IMR-90 (cell line): ENCODE results near the gene GLCCI1. TPM values are rescaled to one million over a fixed set of nuclear protein-coding genes. Genes with fewer than 3 reads are reported as not detected.

Source experiments
- ATAC-seq: fragments of 200-7000 bp; cut with Tn5 transposase; 2 replicates; pipeline ENCODE4 v1.9.1; 2020; ENCODE audit warnings: low read depth, mild to moderate bottlenecking, moderate library complexity
- BruUV-seq: library from RNA; stranded (reverse); fragments of 400-500 nt; replicated peaks from 2 replicates; lab custom pipeline; 2021; lab: Mats Ljungman, UMichigan
- CTCF ChIA-PET: fragments of 300-600 bp; formaldehyde crosslinking; extraction: SDS; loops from one replicate; lab custom pipeline; 2021; ENCODE audit warnings: antibody characterized with exemption; lab: Yijun Ruan, JAX
- POLR2A ChIA-PET: fragments of 300-600 bp; sonication (Branson Sonifier 250); formaldehyde crosslinking; loops from one replicate; lab custom pipeline; 2022; ENCODE audit warnings: antibody characterized with exemption; ENCODE audit not compliant: unreplicated experiment; lab: Charles Lee
- DNase-seq: peaks from one replicate; pipeline ENCODE4 v3.0.0; 2013
- H2AFZ ChIP-seq: replicated peaks from 2 replicates; pipeline ENCODE3; 2013; ENCODE audit warnings: low read length, mild to moderate bottlenecking; ENCODE audit not compliant: poor library complexity
- H2AK5ac ChIP-seq: 2 replicates; pipeline ENCODE4 v1.6.1; 2013; ENCODE audit warnings: low read depth, low read length, inconsistent platforms
- H2AK9ac ChIP-seq: replicated peaks from 2 replicates; pipeline ENCODE3; 2013; ENCODE audit warnings: mild to moderate bottlenecking, low read depth, low read length, moderate library complexity; ENCODE audit not compliant: poor library complexity
- H2BK120ac ChIP-seq: 2 replicates; pipeline ENCODE4 v1.6.1; 2013; ENCODE audit warnings: low read depth, low read length, inconsistent platforms
- H2BK15ac ChIP-seq: 3 replicates; pipeline ENCODE4 v1.6.1; 2013; ENCODE audit warnings: low read depth, low read length, inconsistent platforms
- H2BK20ac ChIP-seq: 2 replicates; pipeline ENCODE4 v1.6.1; 2013; ENCODE audit warnings: low read depth, mild to moderate bottlenecking, inconsistent platforms, low read length, moderate library complexity
- H2BK5ac ChIP-seq: 2 replicates; pipeline ENCODE4 v1.6.1; 2013; ENCODE audit warnings: mild to moderate bottlenecking, low read depth, low read length, inconsistent platforms; ENCODE audit not compliant: poor library complexity, severe bottlenecking
- H3K14ac ChIP-seq: replicated peaks from 2 replicates; pipeline ENCODE4 v1.6.1; 2013; ENCODE audit warnings: low read depth, low read length, inconsistent platforms
- H3K18ac ChIP-seq: 2 replicates; pipeline ENCODE4 v1.6.1; 2013; ENCODE audit warnings: low read depth, low read length, control low read depth
- H3K23ac ChIP-seq: 2 replicates; pipeline ENCODE4 v1.6.1; 2013; ENCODE audit warnings: low read depth, low read length, inconsistent platforms
- H3K27ac ChIP-seq: 2 replicates; pipeline ENCODE4 v1.5.1; 2013; ENCODE audit warnings: mild to moderate bottlenecking, control low read depth, low read length; ENCODE audit not compliant: insufficient read depth
- H3K27me3 ChIP-seq: 2 replicates; pipeline ENCODE4 v1.6.1; 2013; ENCODE audit warnings: low read length; ENCODE audit not compliant: control insufficient read depth, insufficient read depth
- H3K36me3 ChIP-seq: 2 replicates; pipeline ENCODE4 v1.6.1; 2013; ENCODE audit warnings: low read length, mixed read lengths; ENCODE audit not compliant: control insufficient read depth, insufficient read depth
- H3K4ac ChIP-seq: 2 replicates; pipeline ENCODE4 v1.6.1; 2013; ENCODE audit warnings: low read depth, low read length, inconsistent platforms
- H3K4me1 ChIP-seq: 2 replicates; pipeline ENCODE4 v1.6.1; 2013; ENCODE audit warnings: low read length, mixed read lengths; ENCODE audit not compliant: control insufficient read depth, insufficient read depth
- H3K4me2 ChIP-seq: 2 replicates; pipeline ENCODE4 v1.6.1; 2013; ENCODE audit warnings: low read depth, mild to moderate bottlenecking, control low read depth, low read length, moderate library complexity
- H3K4me3 ChIP-seq: 2 replicates; pipeline ENCODE4 v1.5.1; 2013; ENCODE audit warnings: low read depth, mild to moderate bottlenecking, control low read depth, low read length, moderate library complexity; ENCODE audit not compliant: insufficient read depth
- H3K56ac ChIP-seq: 2 replicates; pipeline ENCODE4 v1.6.1; 2013; ENCODE audit warnings: low read length, inconsistent platforms; ENCODE audit not compliant: insufficient read depth; ENCODE audit errors: extremely low read depth
- H3K79me1 ChIP-seq, 2 experiments: 2 replicates each; pipeline ENCODE4 v1.6.1; 2013; ENCODE audit warnings: low read length in 2 of 2, inconsistent platforms in 1 of 2, low read depth in 1 of 2
- H3K9ac ChIP-seq: 2 replicates; pipeline ENCODE4 v1.6.1; 2013; ENCODE audit warnings: low read depth, low read length, control low read depth
- H3K9me1 ChIP-seq: 2 replicates; pipeline ENCODE4 v1.6.1; 2013; ENCODE audit warnings: low read length, inconsistent platforms; ENCODE audit not compliant: insufficient read depth
- H3K9me3 ChIP-seq: 2 replicates; pipeline ENCODE4 v1.6.1; 2013; ENCODE audit warnings: low read length; ENCODE audit not compliant: control insufficient read depth, insufficient read depth
- H4K20me1 ChIP-seq: 2 replicates; pipeline ENCODE4 v1.6.1; 2013; ENCODE audit warnings: low read length, inconsistent platforms; ENCODE audit not compliant: insufficient read depth
- H4K5ac ChIP-seq: 2 replicates; pipeline ENCODE4 v1.6.1; 2013; ENCODE audit warnings: mild to moderate bottlenecking, low read depth, low read length, control low read depth
- H4K8ac ChIP-seq, 2 experiments: 2 replicates each; pipeline ENCODE4 v1.6.1; 2013; ENCODE audit warnings: low read depth in 2 of 2, low read length in 2 of 2, control low read depth in 1 of 2, inconsistent platforms in 1 of 2
- H4K91ac ChIP-seq: 2 replicates; pipeline ENCODE4 v1.6.1; 2013; ENCODE audit warnings: low read depth, low read length, inconsistent platforms; ENCODE audit not compliant: insufficient read depth
- BHLHE40 ChIP-seq: fragments of 150-350 bp; IDR thresholded peaks from 2 replicates; pipeline ENCODE4 v1.6.1; 2016; ENCODE audit warnings: mild to moderate bottlenecking, low read depth, low read length
- CEBPB ChIP-seq: IDR thresholded peaks from 2 replicates; pipeline ENCODE4 v1.6.1; 2012; ENCODE audit warnings: low read depth, low read length, improper control_type of control experiment
- CHD1 ChIP-seq: IDR thresholded peaks from 2 replicates; pipeline ENCODE4 v1.6.1; 2012; ENCODE audit warnings: low read depth, low read length, improper control_type of control experiment
- CTCF ChIP-seq: conservative IDR thresholded peaks from 2 replicates; pipeline ENCODE4 v1.5.1; 2012; ENCODE audit warnings: mild to moderate bottlenecking, low read depth, low read length, improper control_type of control experiment
- ELK1 ChIP-seq: fragments of 150-350 bp; IDR thresholded peaks from 2 replicates; pipeline ENCODE4 v1.6.1; 2016; ENCODE audit warnings: low read depth, mild to moderate bottlenecking, low read length, moderate library complexity, borderline replicate concordance
- MAFK ChIP-seq: IDR thresholded peaks from 2 replicates; pipeline ENCODE4 v1.6.1; 2012; ENCODE audit warnings: low read depth, low read length, improper control_type of control experiment
- MXI1 ChIP-seq: IDR thresholded peaks from 2 replicates; pipeline ENCODE4 v1.6.1; 2012; ENCODE audit warnings: low read depth, mild to moderate bottlenecking, low read length, moderate library complexity, borderline replicate concordance
- POLR2A ChIP-seq: IDR thresholded peaks from 2 replicates; pipeline ENCODE4 v1.6.1; 2012; ENCODE audit warnings: mild to moderate bottlenecking, low read depth, low read length
- RAD21 ChIP-seq: IDR thresholded peaks from 2 replicates; pipeline ENCODE4 v1.6.1; 2012; ENCODE audit warnings: low read length, improper control_type of control experiment
- SMC3 ChIP-seq: fragments of 150-350 bp; IDR thresholded peaks from 2 replicates; pipeline ENCODE4 v1.6.1; 2016; ENCODE audit warnings: low read depth, mild to moderate bottlenecking, antibody characterized with exemption, low read length, moderate library complexity
- WGBS, 2 experiments: methylation state at CpG; one replicate each; pipeline versions ENCODE4 v1.1.5 to v1.1.7; 2013; ENCODE audit warnings: missing lambda C conversion rate in 2 of 2; ENCODE audit not compliant: insufficient read length in 1 of 2; ENCODE audit errors: extremely low coverage in 2 of 2; 5-methylcytosine and 5-hydroxymethylcytosine counted together
- dilution Hi-C: fragments of 300-500 bp; cut with HindIII; formaldehyde crosslinking; loops from one replicate; pipeline ENCODE4 v1.14.3; 2018; ENCODE audit warnings: low sequenced_read_pairs; ENCODE audit not compliant: unreplicated experiment
- in situ Hi-C: fragments of 300-500 bp; cut with MboI; formaldehyde crosslinking; loops from 3 replicates; pipeline ENCODE4 v1.14.3; 2019; ENCODE audit warnings: low sequenced_read_pairs, inconsistent platforms, mixed read lengths
- intact Hi-C: fragments of 100-400 bp; cut with micrococcal nuclease; formaldehyde crosslinking; loops from 2 replicates; pipeline ENCODE4 v1.10.0; 2022
- polyA plus RNA-seq, 3 experiments: library from polyadenylated mRNA; depleted of rRNA; stranded (reverse); fragments of >200 nt; gene quantifications; 2 replicates each; pipeline ENCODE4 v1.2.3, GENCODE V29; 2012; ENCODE audit warnings: low replicate concordance in 1 of 3
- total RNA-seq: library from RNA; depleted of rRNA; stranded (reverse); fragments of >200 nt; gene quantifications from 2 replicates; pipeline ENCODE4 v1.2.3, GENCODE V29; 2012
- TF ChIP-seq, protein P1 (sequence below): fragments of 150-350 bp; IDR thresholded peaks from 2 replicates; pipeline ENCODE4 v1.6.1; 2017; ENCODE audit warnings: mild to moderate bottlenecking, antibody characterized with exemption, low read length, low read depth

Gene GLCCI1
- total and polyA plus RNA-seq, 2 of the 4 experiments (the other 2 are of a cell fraction): 4.1 to 6.2 TPM

DNA sequence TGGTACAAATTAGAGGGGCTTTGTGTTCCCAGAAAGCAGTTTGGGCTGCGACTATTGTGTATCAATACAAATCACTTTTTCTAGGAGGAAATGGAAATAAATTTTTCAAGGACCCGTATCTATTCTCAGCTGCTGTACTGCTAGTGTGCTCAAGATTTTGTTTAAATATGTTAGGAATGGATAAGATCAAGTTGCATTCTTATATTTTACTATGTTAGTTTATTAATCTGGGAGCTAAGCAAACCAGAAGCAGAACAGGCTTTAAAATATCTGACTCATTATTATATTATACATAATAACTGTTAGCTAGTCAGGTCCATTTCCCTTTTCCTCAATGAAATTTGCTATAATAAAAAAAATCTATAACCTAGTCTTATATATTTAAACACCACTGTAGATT lies 11.1 kb upstream of the GLCCI1 start:
- peak overlapping the region; percentile 63; the same call in 1 of the 2 replicates for H3K4me2 ChIP-seq
- H3K27ac ChIP-seq: no peak overlapping the region
- peak overlapping the region; percentile 3 for H2BK5ac ChIP-seq
- no peak overlapping the region for H2AK9ac ChIP-seq
- H2AK5ac ChIP-seq: no peak overlapping the region
- no peak overlapping the region for H3K4me3 ChIP-seq
- TF ChIP-seq ELK1 (no peak), CHD1 (no peak), SMC3 (no peak), BHLHE40 (no peak), MXI1 (no peak), MAFK (no peak), CEBPB (no peak), CTCF (no peak), RAD21 (no peak), POLR2A (no peak)
- TF ChIP-seq, protein P1, sequence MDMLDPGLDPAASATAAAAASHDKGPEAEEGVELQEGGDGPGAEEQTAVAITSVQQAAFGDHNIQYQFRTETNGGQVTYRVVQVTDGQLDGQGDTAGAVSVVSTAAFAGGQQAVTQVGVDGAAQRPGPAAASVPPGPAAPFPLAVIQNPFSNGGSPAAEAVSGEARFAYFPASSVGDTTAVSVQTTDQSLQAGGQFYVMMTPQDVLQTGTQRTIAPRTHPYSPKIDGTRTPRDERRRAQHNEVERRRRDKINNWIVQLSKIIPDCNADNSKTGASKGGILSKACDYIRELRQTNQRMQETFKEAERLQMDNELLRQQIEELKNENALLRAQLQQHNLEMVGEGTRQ: no peak
- ChIA-PET CTCF (no interaction called here), POLR2A (no interaction called here)
- no peak overlapping the region for H4K8ac ChIP-seq
- DNase-seq (peak; percentile 34), ATAC-seq (peak; percentile 52; the same call in 1 of the 2 replicates)
- BruUV-seq: no TSS peak
- H3K79me1 ChIP-seq: no peaks in the 10 kb centered on the region
- intact Hi-C loops (no loop called here), in situ Hi-C loops (loop anchor here (25.0 kb wide), 1 partner anchor 520 kb away; no protein-coding TSS in a partner anchor), dilution Hi-C loops (no loop called here)
- no peak overlapping the region for H3K4ac ChIP-seq
- no peaks in the 10 kb centered on the region for H3K36me3 ChIP-seq
- H2BK120ac ChIP-seq: peak overlapping the region; percentile 21; the same call in 1 of the 2 replicates
- no peak overlapping the region for H2BK15ac ChIP-seq
- H3K9me1 ChIP-seq: no peaks in the 10 kb centered on the region; the same call in 1 of the 2 replicates
- peaks cover 12% of the 10 kb centered on the region for H3K4me1 ChIP-seq
- H3K56ac ChIP-seq: no peak overlapping the region
- H3K9ac ChIP-seq: no peak overlapping the region
- WGBS, 2 experiments: no CpG with 5 or more reads among the region's 2 CpGs
- no peak overlapping the region for H3K14ac ChIP-seq
- no peaks in the 10 kb centered on the region for H3K9me3 ChIP-seq
- H3K23ac ChIP-seq: no peak overlapping the region
- H2BK20ac ChIP-seq: peak overlapping the region; percentile 53; the same call in 1 of the 2 replicates
- H2AFZ ChIP-seq: no peak overlapping the region
- H3K27me3 ChIP-seq: no peaks in the 10 kb centered on the region
- H4K5ac ChIP-seq: peak overlapping the region; percentile 68; the same call in 1 of the 2 replicates
- 0 out of 2 replicates have a peak overlapping the region, but pooled peaks have one; percentile 49 for H4K91ac ChIP-seq
- H3K18ac ChIP-seq: peak overlapping the region; percentile 80; the same call in 1 of the 2 replicates
- H4K20me1 ChIP-seq: no peaks in the 10 kb centered on the region
